Upper lobe of right lung (tissue), 1 donor: Measurements from ENCODE around the gene KLHDC7B. TPM values are rescaled to one million over a fixed set of nuclear protein-coding genes. Genes with fewer than 3 reads are reported as not detected.

ENCODE experiments used
- ATAC-seq: fragments of 200-7000 bp; cut with Tn5 transposase; one replicate; pipeline ENCODE4 v1.9.1; 2020; ENCODE audit warnings: mild to moderate bottlenecking, moderate library complexity
- DNase-seq: peaks from one replicate; pipeline ENCODE4 v3.0.0-alpha.2; 2020
- H3K27ac ChIP-seq: fragments of 200-600 bp; one replicate; pipeline ENCODE4 v1.8.0; 2022
- H3K27me3 ChIP-seq: fragments of 200-600 bp; one replicate; pipeline ENCODE4 v1.8.0; 2022; ENCODE audit warnings: mild to moderate bottlenecking
- H3K36me3 ChIP-seq: fragments of 200-600 bp; one replicate; pipeline ENCODE4 v1.8.0; 2022
- H3K4me1 ChIP-seq: fragments of 200-600 bp; one replicate; pipeline ENCODE4 v1.8.0; 2022
- H3K4me3 ChIP-seq: fragments of 200-600 bp; one replicate; pipeline ENCODE4 v1.8.0; 2022; ENCODE audit warnings: mild to moderate bottlenecking
- H3K9me3 ChIP-seq: fragments of 200-600 bp; one replicate; pipeline ENCODE4 v1.8.0; 2022
- CTCF ChIP-seq: fragments of 200-600 bp; IDR thresholded peaks from one replicate; pipeline ENCODE4 v1.8.0; 2022; ENCODE audit warnings: antibody characterized with exemption
- intact Hi-C: fragments of 100-400 bp; cut with DNase I; formaldehyde crosslinking; loops from one replicate; pipeline ENCODE4 v1.11.0; 2022
- total RNA-seq: library from RNA; stranded (reverse); fragmentation: NEBNext Ultra II Directional; extraction: Animal tissue kit (Norgen Biotek cat#: 25700); gene quantifications from one replicate; pipeline ENCODE4 v1.2.1, GENCODE V29; 2021
- donor health status: DM: no; HTN: yes; CAD: no; lungs with severe emphysema.

The KLHDC7B gene
- total RNA-seq, 1 donor from 2014 or later = 0.69 TPM

GRCh38 chr22:50522806-50523438 lies 22.8 kb upstream of the KLHDC7B start:
- DNase-seq (no peak), ATAC-seq (no peak)
- no peak overlapping the region for H3K4me3 ChIP-seq
- no peaks in the 10 kb centered on the region for H3K9me3 ChIP-seq
- TF ChIP-seq CTCF = no peak
- no peaks in the 10 kb centered on the region for H3K27me3 ChIP-seq
- no peak overlapping the region for H3K27ac ChIP-seq
- H3K4me1 ChIP-seq = peaks cover 19% of the 10 kb centered on the region
- H3K36me3 ChIP-seq = peaks cover 38% of the 10 kb centered on the region
- intact Hi-C loops = no loop called here

GRCh38 chr22:50523458-50523805 lies 22.3 kb upstream of the KLHDC7B start:
- Histone ChIP-seq H3K4me3 (no peak overlapping the region), H3K4me1 (peaks cover 24% of the 10 kb centered on the region), H3K9me3 (no peaks in the 10 kb centered on the region), H3K36me3 (peaks cover 33% of the 10 kb centered on the region), H3K27me3 (no peaks in the 10 kb centered on the region), H3K27ac (no peak overlapping the region)
- intact Hi-C loops = no loop called here
- no peak for TF ChIP-seq CTCF
- ATAC-seq = no peak
- no peak for DNase-seq

GRCh38 chr22:50523806-50524675 lies 21.7 kb upstream of the KLHDC7B start:
- Histone ChIP-seq H3K36me3 (peaks cover 27% of the 10 kb centered on the region), H3K4me1 (peaks cover 30% of the 10 kb centered on the region), H3K27me3 (no peaks in the 10 kb centered on the region), H3K4me3 (peak overlapping the region; percentile 90), H3K27ac (no peak overlapping the region), H3K9me3 (no peaks in the 10 kb centered on the region)
- ATAC-seq (no peak), DNase-seq (no peak)
- intact Hi-C loops = no loop called here
- TF ChIP-seq CTCF = no peak

- ATAC-seq (no peak), DNase-seq (no peak)
- H3K27ac ChIP-seq = peak overlapping the region; percentile 93
- H3K36me3 ChIP-seq = peaks cover 21% of the 10 kb centered on the region
- H3K9me3 ChIP-seq = no peaks in the 10 kb centered on the region
- TF ChIP-seq CTCF = no peak
- intact Hi-C loops = no loop called here
- H3K4me3 ChIP-seq = peak overlapping the region; percentile 90
- H3K4me1 ChIP-seq = peaks cover 34% of the 10 kb centered on the region
- H3K27me3 ChIP-seq = no peaks in the 10 kb centered on the region
Observed at GRCh38 chr22:50524676-50525103, 21.0 kb upstream of the KLHDC7B start.

GRCh38 chr22:50525104-50525857 lies 20.4 kb upstream of the KLHDC7B start, which contains the start of gene SCO2:
SCO2 (minus strand) TSS chr22:50525598; CDS start chr22:50524411, 1,187 bp downstream.
- ATAC-seq (peak; percentile 62), DNase-seq (peak; percentile 99)
- Histone ChIP-seq H3K4me3 (peak within 1 kb of the TSS; percentile 90), H3K4me1 (peaks cover 34% of the 10 kb centered on the region), H3K36me3 (peaks cover 20% of the 10 kb centered on the region), H3K27me3 (no peaks in the 10 kb centered on the region), H3K27ac (peak within 1 kb of the TSS; percentile 93), H3K9me3 (no peaks in the 10 kb centered on the region)
- TF ChIP-seq CTCF = peak; percentile 41
- intact Hi-C loops = no loop called here
